Thoracic aorta (tissue), 2 donors: ENCODE data around the gene TEX261. TPM values are rescaled to one million over a fixed set of nuclear protein-coding genes. Genes with fewer than 3 reads are reported as not detected.

Source experiments
- ATAC-seq: fragments of 150-250 bp; one replicate; pipeline ENCODE4 v1.8.0; 2017; ENCODE audit warnings: low read depth; ENCODE audit not compliant: insufficient number of reproducible peaks, low FRiP score
- DNase-seq: peaks from one replicate; pipeline ENCODE4 v3.0.0-alpha.2; 2020; ENCODE audit warnings: low spot score
- H3K27ac ChIP-seq, 2 donors: fragments of 200-600 bp; sonication (generic); 1 replicate in 1 of 2; 2 replicates in 1 of 2; pipeline ENCODE4 v1.5.1; 2016; ENCODE audit warnings: mild to moderate bottlenecking in 2 of 2, moderate library complexity in 2 of 2
- H3K27me3 ChIP-seq: fragments of 200-600 bp; sonication (generic); replicated peaks from 2 replicates; pipeline ENCODE4 v1.6.0; 2016; ENCODE audit warnings: mild to moderate bottlenecking; ENCODE audit not compliant: insufficient read depth
- H3K36me3 ChIP-seq: fragments of 200-600 bp; sonication (generic); one replicate; pipeline ENCODE4 v1.5.1; 2016
- H3K4me1 ChIP-seq, 2 donors: fragments of 200-600 bp; sonication (generic); 1 replicate in 1 of 2; 2 replicates in 1 of 2; pipeline versions ENCODE4 v1.5.1 to v1.6.0; 2016; ENCODE audit warnings: low read depth in 2 of 2, mild to moderate bottlenecking in 1 of 2; ENCODE audit not compliant: control insufficient read depth in 1 of 2
- H3K4me3 ChIP-seq: fragments of 200-600 bp; sonication (generic); 2 replicates; pipeline ENCODE4 v1.5.1; 2016; ENCODE audit warnings: mild to moderate bottlenecking
- H3K9me3 ChIP-seq: fragments of 200-600 bp; sonication (generic); 2 replicates; pipeline ENCODE4 v1.5.1; 2016
- total RNA-seq, 2 donors: library from RNA; depleted of rRNA; stranded (reverse); fragments of >200 nt; gene quantifications; one replicate each; pipeline versions ENCODE4 v1.1.0 to v1.2.3, GENCODE V29; 2016
- TF ChIP-seq, protein P1 (sequence below): fragments of 200-600 bp; sonication (generic); IDR thresholded peaks from one replicate; pipeline ENCODE4 v1.5.1; 2019; ENCODE audit warnings: antibody characterized with exemption

The TEX261 gene
- total RNA-seq, 2 donors from 2014 or later = 35.9 to 45.1 TPM

DNA sequence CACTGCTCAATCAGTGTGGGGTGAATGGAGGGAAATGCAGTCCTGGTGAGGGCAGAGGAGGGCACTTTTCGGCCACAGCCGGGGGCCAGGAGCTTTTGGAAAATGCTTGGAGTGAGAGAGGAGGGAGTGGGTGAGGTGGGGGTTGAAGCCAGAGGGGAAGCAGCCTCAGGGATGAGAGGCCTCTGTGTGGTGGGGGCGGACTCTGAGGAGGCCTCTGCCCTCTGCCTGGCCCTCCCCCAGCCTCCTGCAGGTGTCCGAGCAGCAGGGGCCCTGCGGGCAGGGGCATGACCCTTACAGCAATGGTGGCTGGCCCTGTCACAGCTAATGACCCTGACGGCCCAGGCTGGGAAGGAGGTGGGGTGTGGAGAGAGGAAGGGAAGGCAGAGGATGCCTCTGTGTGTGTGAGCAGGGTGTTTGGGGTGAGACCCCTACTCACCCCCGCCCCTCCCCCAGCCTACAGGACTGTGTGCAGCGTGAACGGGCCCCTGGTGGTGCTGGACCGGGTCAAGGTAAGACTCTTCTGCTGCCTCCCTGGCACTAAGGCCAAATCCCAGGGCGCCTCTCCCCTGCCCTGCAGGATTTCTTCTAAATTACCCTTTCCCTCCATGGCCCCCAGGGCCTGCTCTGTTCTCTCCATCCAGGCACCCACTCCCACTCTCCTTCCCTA is 51.3 kb downstream of the TEX261 start:
- peaks cover 7% of the 10 kb centered on the region for H3K27me3 ChIP-seq
- H3K27ac ChIP-seq = no peak overlapping the region
- H3K4me1 ChIP-seq = peaks cover 0 to 4% of the 10 kb centered on the region in 2 donors
- H3K36me3 ChIP-seq = no peaks in the 10 kb centered on the region
- no peak for DNase-seq
- no peaks in the 10 kb centered on the region for H3K9me3 ChIP-seq
- H3K4me3 ChIP-seq = no peak overlapping the region
- no peak for ATAC-seq
- TF ChIP-seq, protein P1, sequence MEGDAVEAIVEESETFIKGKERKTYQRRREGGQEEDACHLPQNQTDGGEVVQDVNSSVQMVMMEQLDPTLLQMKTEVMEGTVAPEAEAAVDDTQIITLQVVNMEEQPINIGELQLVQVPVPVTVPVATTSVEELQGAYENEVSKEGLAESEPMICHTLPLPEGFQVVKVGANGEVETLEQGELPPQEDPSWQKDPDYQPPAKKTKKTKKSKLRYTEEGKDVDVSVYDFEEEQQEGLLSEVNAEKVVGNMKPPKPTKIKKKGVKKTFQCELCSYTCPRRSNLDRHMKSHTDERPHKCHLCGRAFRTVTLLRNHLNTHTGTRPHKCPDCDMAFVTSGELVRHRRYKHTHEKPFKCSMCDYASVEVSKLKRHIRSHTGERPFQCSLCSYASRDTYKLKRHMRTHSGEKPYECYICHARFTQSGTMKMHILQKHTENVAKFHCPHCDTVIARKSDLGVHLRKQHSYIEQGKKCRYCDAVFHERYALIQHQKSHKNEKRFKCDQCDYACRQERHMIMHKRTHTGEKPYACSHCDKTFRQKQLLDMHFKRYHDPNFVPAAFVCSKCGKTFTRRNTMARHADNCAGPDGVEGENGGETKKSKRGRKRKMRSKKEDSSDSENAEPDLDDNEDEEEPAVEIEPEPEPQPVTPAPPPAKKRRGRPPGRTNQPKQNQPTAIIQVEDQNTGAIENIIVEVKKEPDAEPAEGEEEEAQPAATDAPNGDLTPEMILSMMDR = no peak

DNA sequence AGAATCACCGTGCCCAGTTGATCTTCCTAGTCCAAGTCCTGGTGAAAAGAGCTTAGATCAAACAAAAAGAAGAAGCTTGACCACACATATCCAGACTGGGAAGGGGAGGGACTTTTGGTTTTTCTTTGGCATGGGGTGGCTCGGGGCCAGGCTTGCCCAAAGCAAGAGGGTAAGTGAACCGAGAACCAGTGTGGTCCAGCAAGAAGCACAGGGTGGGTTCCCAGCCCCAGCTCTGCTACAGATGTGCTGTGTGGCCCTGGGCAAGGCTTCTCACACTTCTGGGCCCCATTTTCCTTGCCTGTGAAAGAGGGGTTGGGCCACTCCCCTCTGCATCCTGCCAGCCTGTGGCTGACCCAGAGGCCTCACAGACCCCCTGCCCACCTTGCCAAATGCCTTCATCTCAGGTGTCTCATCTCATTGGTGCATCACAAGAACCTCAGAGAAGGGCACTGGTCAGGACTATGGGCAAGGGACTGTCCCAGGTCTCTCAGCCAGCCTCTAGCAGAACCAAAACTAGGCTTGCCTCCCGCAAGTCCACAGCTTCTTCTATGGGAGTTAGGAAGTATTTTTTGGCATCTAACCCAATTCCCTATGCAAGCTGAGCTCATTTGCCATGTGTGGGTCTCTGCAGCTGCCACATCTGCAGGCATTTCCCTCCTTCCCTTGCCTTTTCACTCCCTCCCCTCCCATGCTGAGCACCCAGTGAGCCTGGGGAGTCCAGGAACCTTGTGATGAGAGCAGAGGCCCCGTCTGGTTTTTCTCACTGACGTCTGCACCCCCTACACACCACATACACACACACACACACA is 52.1 kb downstream of the TEX261 start:
- no peaks in the 10 kb centered on the region for H3K4me1 ChIP-seq
- ATAC-seq = no peak
- no peak overlapping the region for H3K4me3 ChIP-seq
- H3K36me3 ChIP-seq = no peaks in the 10 kb centered on the region
- H3K27ac ChIP-seq = no peak overlapping the region
- DNase-seq = no peak
- no peaks in the 10 kb centered on the region for H3K9me3 ChIP-seq
- TF ChIP-seq, protein P1 = no peak
- H3K27me3 ChIP-seq = peaks cover 7% of the 10 kb centered on the region

DNA sequence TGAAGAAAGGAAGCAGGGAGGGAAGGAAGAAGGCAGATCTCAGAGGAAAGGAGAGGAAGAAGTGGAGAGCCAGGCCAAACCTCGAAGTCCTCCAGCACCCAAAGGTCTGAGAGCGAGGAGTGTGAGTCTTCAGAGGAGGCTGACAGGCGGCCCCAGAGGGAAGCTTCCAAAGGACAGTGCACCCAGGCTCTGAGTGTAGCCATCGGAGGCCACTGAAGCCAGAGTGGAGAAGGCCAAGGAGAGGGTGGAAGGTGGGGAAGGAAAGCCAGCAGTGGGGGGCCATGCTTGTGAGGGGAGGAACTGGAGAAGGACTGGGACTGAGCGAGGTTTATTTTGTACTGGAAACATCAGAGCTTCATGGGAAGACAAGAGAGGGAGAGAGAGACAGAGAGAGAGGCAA is 53.0 kb downstream of the TEX261 start:
- H3K27me3 ChIP-seq = peaks cover 7% of the 10 kb centered on the region
- H3K4me1 ChIP-seq = no peaks in the 10 kb centered on the region
- H3K36me3 ChIP-seq = no peaks in the 10 kb centered on the region
- ATAC-seq (no peak), DNase-seq (no peak)
- H3K4me3 ChIP-seq = no peak overlapping the region
- no peaks in the 10 kb centered on the region for H3K9me3 ChIP-seq
- TF ChIP-seq, protein P1 = no peak
- H3K27ac ChIP-seq = no peak overlapping the region

DNA sequence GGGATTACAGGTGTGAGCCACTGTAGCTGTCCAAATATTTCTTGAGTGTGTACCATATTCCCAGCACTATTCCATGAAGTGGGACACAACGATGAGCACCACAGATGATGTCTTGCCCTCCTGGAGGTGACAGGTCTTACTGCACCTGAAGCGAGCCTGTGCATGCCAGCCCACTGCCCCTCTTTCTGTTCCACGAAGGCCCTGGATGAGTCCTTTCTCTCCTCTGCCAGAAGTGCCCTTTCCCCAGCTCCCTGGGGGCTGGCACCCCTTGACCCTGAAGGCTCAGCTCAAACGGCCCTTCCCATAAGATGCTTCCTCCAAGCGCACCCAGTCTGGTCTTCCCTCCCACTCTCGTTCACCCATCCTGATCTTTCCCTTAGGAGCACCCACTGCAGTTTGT is 53.5 kb downstream of the TEX261 start:
- Histone ChIP-seq H3K27ac (no peak overlapping the region), H3K9me3 (no peaks in the 10 kb centered on the region), H3K4me1 (no peaks in the 10 kb centered on the region), H3K27me3 (peaks cover 7% of the 10 kb centered on the region), H3K36me3 (no peaks in the 10 kb centered on the region), H3K4me3 (no peak overlapping the region)
- ATAC-seq (no peak), DNase-seq (no peak)
- TF ChIP-seq, protein P1 = no peak

DNA sequence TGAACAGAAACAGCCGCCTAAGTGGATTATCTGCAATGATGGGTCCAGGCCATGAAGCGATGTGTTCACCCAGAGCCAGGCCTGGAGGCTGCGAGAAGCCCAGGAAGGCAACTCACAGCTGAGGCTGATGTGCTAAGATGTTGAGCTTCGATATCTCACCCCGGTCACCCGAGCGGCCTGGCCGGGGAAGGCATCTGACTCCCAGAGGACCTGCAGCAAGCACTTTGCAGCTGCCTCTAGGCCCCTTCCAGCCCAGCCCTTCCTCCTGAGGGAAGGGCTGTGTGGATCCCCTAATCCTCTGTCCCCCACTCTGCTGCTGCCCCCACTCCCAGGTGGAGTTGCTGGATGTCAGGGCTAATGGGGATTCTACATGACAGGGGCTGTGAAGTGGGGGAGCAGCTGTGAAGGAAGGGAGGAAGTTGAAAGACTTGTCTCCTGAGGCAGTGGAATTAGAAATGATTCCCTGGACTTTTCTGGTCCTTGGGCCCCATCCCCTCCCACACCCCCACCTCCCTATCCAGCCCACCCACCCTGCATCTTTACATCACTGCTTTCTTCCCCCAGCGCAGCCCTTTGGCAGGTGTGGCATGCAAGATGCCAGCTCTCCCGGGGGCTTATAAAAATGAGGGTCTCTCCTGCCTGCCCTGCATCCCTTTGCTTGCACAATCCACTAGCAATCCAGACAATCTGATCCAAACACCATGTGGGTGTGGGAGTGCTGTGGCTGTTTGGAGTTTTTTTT is 54.7 kb downstream of the TEX261 start:
- DNase-seq (no peak), ATAC-seq (no peak)
- Histone ChIP-seq H3K4me1 (no peaks in the 10 kb centered on the region), H3K27ac (no peak overlapping the region), H3K9me3 (no peaks in the 10 kb centered on the region), H3K36me3 (no peaks in the 10 kb centered on the region), H3K4me3 (no peak overlapping the region), H3K27me3 (peaks cover 7% of the 10 kb centered on the region)
- TF ChIP-seq, protein P1 = no peak
